HepG2 (cell line): ENCODE measurements around the gene PRR35. TPM values are rescaled to one million over a fixed set of nuclear protein-coding genes. Genes with fewer than 3 reads are reported as not detected.
A peak's percentile ranks its signal among the peaks of the same experiment; 100 is the strongest.

Source experiments
- CAMTA2 ChIP-seq: sonication (generic); formaldehyde crosslinking; IDR thresholded peaks from 2 replicates; pipeline ENCODE4 v1.4.0; 2020; ENCODE audit warnings: mild to moderate bottlenecking, missing genetic modification reagents, borderline replicate concordance
- CBX5 ChIP-seq: sonication (generic); formaldehyde crosslinking; IDR thresholded peaks from 2 replicates; pipeline ENCODE4 v1.4.0; 2020; ENCODE audit warnings: missing genetic modification reagents, borderline replicate concordance
- FLYWCH1 ChIP-seq: sonication (generic); formaldehyde crosslinking; IDR thresholded peaks from 2 replicates; pipeline ENCODE4 v1.8.1; 2023; ENCODE audit warnings: mild to moderate bottlenecking, missing genetic modification reagents
- FOXC1 ChIP-seq: sonication (generic); formaldehyde crosslinking; IDR thresholded peaks from 2 replicates; pipeline ENCODE4 v1.8.0; 2022; ENCODE audit warnings: mild to moderate bottlenecking, missing genetic modification reagents, borderline replicate concordance
- HDAC2 ChIP-seq: sonication (generic); formaldehyde crosslinking; IDR thresholded peaks from 2 replicates; pipeline ENCODE4 v1.4.0; 2020; ENCODE audit warnings: missing genetic modification reagents
- KLF6 ChIP-seq: IDR thresholded peaks from 2 replicates; pipeline ENCODE4 v1.8.0; 2016; ENCODE audit warnings: missing biosample characterization, missing genetic modification reagents
- KMT2B ChIP-seq: IDR thresholded peaks from 2 replicates; pipeline ENCODE4 v1.6.1; 2016; ENCODE audit warnings: missing genetic modification reagents, missing compliant biosample characterization
- TBX2 ChIP-seq: sonication (generic); formaldehyde crosslinking; IDR thresholded peaks from 2 replicates; pipeline ENCODE4 v1.5.0; 2020; ENCODE audit warnings: missing genetic modification reagents, mild to moderate bottlenecking, borderline replicate concordance
- WIZ ChIP-seq: sonication (generic); formaldehyde crosslinking; IDR thresholded peaks from 2 replicates; pipeline ENCODE4 v1.5.1; 2020; ENCODE audit warnings: mild to moderate bottlenecking, missing genetic modification reagents
- YEATS2 ChIP-seq: sonication (generic); formaldehyde crosslinking; IDR thresholded peaks from 2 replicates; pipeline ENCODE4 v1.4.0; 2020; ENCODE audit warnings: missing genetic modification reagents, borderline replicate concordance
- ZBTB7A ChIP-seq: sonication (generic); formaldehyde crosslinking; IDR thresholded peaks from 2 replicates; pipeline ENCODE4 v1.8.0; 2022; ENCODE audit warnings: mild to moderate bottlenecking, missing genetic modification reagents
- ZNF205 ChIP-seq: IDR thresholded peaks from 2 replicates; pipeline ENCODE4 v1.6.1; 2018; ENCODE audit warnings: missing biosample characterization, missing genetic modification reagents
- ZNF879 ChIP-seq: sonication (generic); formaldehyde crosslinking; IDR thresholded peaks from 2 replicates; pipeline ENCODE4 v1.8.1; 2023; ENCODE audit warnings: missing genetic modification reagents
- polyA plus RNA-seq, 8 experiments: library from polyadenylated mRNA; depleted of rRNA in 3 of 8; stranded (reverse) in 7 of 8; unstranded in 1 of 8; fragments of >200 nt; fragmentation: Illumina TruSeq in 4 of 8; extraction: Trizol in 4 of 8; gene quantifications; 2 replicates each; pipeline versions ENCODE4 v1.2.1 to v1.2.3, GENCODE V29; 2011 to 2016; ENCODE audit warnings: low read depth in 4 of 8, missing spikeins in 1 of 8, mixed read lengths in 1 of 8; ENCODE audit not compliant: insufficient read depth in 1 of 8
- total RNA-seq, 5 experiments: library from RNA; depleted of rRNA; stranded (reverse); fragments of >200 nt; fragmentation: Illumina TruSeq; extraction: Trizol; gene quantifications; 2 replicates each; pipeline ENCODE4 v1.2.3, GENCODE V29; 2016; ENCODE audit warnings: low read depth in 1 of 5
- TF ChIP-seq, protein P1 (sequence below): IDR thresholded peaks from 2 replicates; pipeline ENCODE4 v1.6.1; 2018; ENCODE audit warnings: missing genetic modification reagents
- TF ChIP-seq, protein P2 (sequence below): sonication (generic); formaldehyde crosslinking; conservative IDR thresholded peaks from 2 replicates; pipeline ENCODE4 v1.8.1; 2023; ENCODE audit warnings: missing genetic modification reagents
- TF ChIP-seq, protein P3 (sequence below): sonication (generic); formaldehyde crosslinking; IDR thresholded peaks from 2 replicates; pipeline ENCODE4 v1.5.0; 2020; ENCODE audit warnings: mild to moderate bottlenecking, low read depth, missing genetic modification reagents, borderline replicate concordance
- TF ChIP-seq, protein P4 (sequence below): sonication (generic); formaldehyde crosslinking; IDR thresholded peaks from 2 replicates; pipeline ENCODE4 v1.4.0; 2020; ENCODE audit warnings: missing genetic modification reagents, low read depth, mild to moderate bottlenecking, borderline replicate concordance
- TF ChIP-seq, protein P5 (sequence below): sonication (generic); formaldehyde crosslinking; IDR thresholded peaks from 2 replicates; pipeline ENCODE4 v1.5.0; 2020; ENCODE audit warnings: mild to moderate bottlenecking, missing genetic modification reagents
- TF ChIP-seq, protein P6 (sequence below): IDR thresholded peaks from 2 replicates; pipeline ENCODE4 v1.6.1; 2016; ENCODE audit warnings: low read depth, borderline replicate concordance
- TF ChIP-seq, protein P7 (sequence below): sonication (generic); formaldehyde crosslinking; IDR thresholded peaks from 2 replicates; pipeline ENCODE4 v1.8.1; 2023; ENCODE audit warnings: mild to moderate bottlenecking, missing genetic modification reagents

The PRR35 gene
- total and polyA plus RNA-seq, 2 of the 13 experiments (the other 11 are each of a cell fraction or from before 2014, with no cell fraction given), result 0.07 to 0.16 TPM

DNA sequence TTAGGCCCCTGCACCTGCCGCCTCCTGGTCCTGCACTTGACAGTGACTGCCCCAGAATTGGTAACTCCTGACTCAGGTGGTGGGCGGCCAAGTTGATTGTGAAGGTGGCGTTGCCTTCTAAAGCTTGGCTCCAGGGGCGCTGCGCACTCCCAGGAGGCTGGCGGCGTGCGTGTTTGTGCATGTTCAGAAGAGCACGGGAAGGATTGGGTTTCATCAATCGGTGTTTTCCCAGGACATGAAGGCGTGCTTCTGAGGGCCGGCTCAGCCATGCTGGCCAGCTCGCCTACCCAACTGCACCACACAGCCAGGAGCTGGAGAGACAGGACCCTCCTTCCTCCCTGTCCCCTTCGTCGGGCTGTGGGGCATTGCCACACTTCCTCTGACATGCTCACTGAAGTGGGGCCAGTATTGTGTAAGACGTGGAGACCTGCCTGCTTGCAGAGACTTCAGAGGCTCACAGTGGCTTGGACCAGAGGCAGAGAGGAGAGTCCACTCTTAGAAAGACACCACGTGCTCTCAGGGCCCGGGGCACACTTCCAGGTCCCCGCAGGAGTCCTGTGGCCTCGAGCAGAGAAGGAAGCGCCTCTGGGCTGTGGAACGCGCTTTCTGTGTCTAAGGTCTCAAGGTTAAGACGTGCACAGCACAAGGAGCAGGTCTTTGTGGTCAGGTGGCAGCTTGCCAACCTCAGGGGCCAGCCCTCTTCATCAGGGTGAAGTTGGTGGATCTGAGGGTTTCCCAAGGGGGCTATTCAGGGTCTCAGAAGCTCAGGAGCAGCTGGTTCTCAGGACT is 32.5 kb downstream of the PRR35 start (continued):
- no peak for TF ChIP-seq ZNF879 (CRISPR knock-in tag)
- TF ChIP-seq KMT2B, result peak; percentile 37; the same call in 1 of the 2 replicates
- peak; percentile 37; the same call in 1 of the 2 replicates for TF ChIP-seq ZNF205 (CRISPR knock-in tag)
- peak; percentile 25; the same call in 1 of the 2 replicates for TF ChIP-seq CBX5
- TF ChIP-seq, protein P1, sequence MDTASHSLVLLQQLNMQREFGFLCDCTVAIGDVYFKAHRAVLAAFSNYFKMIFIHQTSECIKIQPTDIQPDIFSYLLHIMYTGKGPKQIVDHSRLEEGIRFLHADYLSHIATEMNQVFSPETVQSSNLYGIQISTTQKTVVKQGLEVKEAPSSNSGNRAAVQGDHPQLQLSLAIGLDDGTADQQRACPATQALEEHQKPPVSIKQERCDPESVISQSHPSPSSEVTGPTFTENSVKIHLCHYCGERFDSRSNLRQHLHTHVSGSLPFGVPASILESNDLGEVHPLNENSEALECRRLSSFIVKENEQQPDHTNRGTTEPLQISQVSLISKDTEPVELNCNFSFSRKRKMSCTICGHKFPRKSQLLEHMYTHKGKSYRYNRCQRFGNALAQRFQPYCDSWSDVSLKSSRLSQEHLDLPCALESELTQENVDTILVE (CRISPR knock-in tag), result 0 out of 2 replicates have a peak, but pooled peaks have one; percentile 43
- TF ChIP-seq FLYWCH1 (CRISPR knock-in tag), result no peak
- TF ChIP-seq, protein P2, sequence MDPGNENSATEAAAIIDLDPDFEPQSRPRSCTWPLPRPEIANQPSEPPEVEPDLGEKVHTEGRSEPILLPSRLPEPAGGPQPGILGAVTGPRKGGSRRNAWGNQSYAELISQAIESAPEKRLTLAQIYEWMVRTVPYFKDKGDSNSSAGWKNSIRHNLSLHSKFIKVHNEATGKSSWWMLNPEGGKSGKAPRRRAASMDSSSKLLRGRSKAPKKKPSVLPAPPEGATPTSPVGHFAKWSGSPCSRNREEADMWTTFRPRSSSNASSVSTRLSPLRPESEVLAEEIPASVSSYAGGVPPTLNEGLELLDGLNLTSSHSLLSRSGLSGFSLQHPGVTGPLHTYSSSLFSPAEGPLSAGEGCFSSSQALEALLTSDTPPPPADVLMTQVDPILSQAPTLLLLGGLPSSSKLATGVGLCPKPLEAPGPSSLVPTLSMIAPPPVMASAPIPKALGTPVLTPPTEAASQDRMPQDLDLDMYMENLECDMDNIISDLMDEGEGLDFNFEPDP, result no peak
- TF ChIP-seq, protein P3, sequence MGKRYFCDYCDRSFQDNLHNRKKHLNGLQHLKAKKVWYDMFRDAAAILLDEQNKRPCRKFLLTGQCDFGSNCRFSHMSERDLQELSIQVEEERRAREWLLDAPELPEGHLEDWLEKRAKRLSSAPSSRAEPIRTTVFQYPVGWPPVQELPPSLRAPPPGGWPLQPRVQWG (CRISPR knock-in tag), result no peak
- TF ChIP-seq, protein P4, sequence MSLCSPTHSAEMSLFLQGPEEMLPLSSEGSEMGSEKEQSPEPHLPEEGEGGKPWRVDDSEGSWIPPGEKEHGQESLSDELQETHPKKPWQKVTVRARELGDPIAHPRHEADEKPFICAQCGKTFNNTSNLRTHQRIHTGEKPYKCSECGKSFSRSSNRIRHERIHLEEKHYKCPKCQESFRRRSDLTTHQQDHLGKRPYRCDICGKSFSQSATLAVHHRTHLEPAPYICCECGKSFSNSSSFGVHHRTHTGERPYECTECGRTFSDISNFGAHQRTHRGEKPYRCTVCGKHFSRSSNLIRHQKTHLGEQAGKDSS (CRISPR knock-in tag), result no peak
- TF ChIP-seq CAMTA2 (CRISPR knock-in tag), result no peak
- TF ChIP-seq KLF6, result peak; percentile 78; the same call in 1 of the 2 replicates
- TF ChIP-seq FOXC1 (CRISPR knock-in tag), result peak; percentile 80
- TF ChIP-seq, protein P5, sequence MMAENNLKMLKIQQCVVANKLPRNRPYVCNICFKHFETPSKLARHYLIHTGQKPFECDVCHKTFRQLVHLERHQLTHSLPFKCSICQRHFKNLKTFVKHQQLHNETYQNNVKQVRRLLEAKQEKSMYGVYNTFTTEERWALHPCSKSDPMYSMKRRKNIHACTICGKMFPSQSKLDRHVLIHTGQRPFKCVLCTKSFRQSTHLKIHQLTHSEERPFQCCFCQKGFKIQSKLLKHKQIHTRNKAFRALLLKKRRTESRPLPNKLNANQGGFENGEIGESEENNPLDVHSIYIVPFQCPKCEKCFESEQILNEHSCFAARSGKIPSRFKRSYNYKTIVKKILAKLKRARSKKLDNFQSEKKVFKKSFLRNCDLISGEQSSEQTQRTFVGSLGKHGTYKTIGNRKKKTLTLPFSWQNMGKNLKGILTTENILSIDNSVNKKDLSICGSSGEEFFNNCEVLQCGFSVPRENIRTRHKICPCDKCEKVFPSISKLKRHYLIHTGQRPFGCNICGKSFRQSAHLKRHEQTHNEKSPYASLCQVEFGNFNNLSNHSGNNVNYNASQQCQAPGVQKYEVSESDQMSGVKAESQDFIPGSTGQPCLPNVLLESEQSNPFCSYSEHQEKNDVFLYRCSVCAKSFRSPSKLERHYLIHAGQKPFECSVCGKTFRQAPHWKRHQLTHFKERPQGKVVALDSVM, result 0 out of 2 replicates have a peak, but pooled peaks have one; percentile 26
- 0 out of 2 replicates have a peak, but pooled peaks have one; percentile 35 for TF ChIP-seq ZBTB7A (CRISPR knock-in tag)
- TF ChIP-seq, protein P6, sequence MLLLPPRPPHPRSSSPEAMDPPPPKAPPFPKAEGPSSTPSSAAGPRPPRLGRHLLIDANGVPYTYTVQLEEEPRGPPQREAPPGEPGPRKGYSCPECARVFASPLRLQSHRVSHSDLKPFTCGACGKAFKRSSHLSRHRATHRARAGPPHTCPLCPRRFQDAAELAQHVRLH, result peak; percentile 75; the same call in 1 of the 2 replicates
- TF ChIP-seq WIZ (CRISPR knock-in tag), result no peak
- peak; percentile 34; the same call in 1 of the 2 replicates for TF ChIP-seq YEATS2 (CRISPR knock-in tag)
- TF ChIP-seq, protein P7, sequence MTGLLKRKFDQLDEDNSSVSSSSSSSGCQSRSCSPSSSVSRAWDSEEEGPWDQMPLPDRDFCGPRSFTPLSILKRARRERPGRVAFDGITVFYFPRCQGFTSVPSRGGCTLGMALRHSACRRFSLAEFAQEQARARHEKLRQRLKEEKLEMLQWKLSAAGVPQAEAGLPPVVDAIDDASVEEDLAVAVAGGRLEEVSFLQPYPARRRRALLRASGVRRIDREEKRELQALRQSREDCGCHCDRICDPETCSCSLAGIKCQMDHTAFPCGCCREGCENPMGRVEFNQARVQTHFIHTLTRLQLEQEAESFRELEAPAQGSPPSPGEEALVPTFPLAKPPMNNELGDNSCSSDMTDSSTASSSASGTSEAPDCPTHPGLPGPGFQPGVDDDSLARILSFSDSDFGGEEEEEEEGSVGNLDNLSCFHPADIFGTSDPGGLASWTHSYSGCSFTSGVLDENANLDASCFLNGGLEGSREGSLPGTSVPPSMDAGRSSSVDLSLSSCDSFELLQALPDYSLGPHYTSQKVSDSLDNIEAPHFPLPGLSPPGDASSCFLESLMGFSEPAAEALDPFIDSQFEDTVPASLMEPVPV (CRISPR knock-in tag), result 0 out of 2 replicates have a peak, but pooled peaks have one; percentile 31
- TF ChIP-seq HDAC2 (CRISPR knock-in tag), result 0 out of 2 replicates have a peak, but pooled peaks have one; percentile 20
- TF ChIP-seq TBX2, result no peak
